Adrenal gland (tissue), 12 donors: ENCODE measurements around the gene TRMT11. TPM values are rescaled to one million over a fixed set of nuclear protein-coding genes. Genes with fewer than 3 reads are reported as not detected.

Source experiments
- DNase-seq, 7 donors: peaks; one replicate each; pipeline ENCODE4 v3.0.0-alpha.2; 2019 to 2020
- H3K27ac ChIP-seq, 5 donors: fragments of 200-600 bp; sonication (generic) in 4 of 5; 1 replicate in 3 of 5; 2 replicates in 2 of 5; pipeline versions ENCODE4 v1.5.1 to v1.8.0; 2016 to 2020; ENCODE audit warnings: mild to moderate bottlenecking in 1 of 5
- H3K27me3 ChIP-seq: fragments of 200-600 bp; 2 replicates; pipeline ENCODE4 v1.8.0; 2021
- H3K36me3 ChIP-seq, 2 donors: fragments of 200-600 bp; replicated peaks in 1 of 2; 1 replicate in 1 of 2; 2 replicates in 1 of 2; pipeline versions ENCODE4 v1.5.1 to v1.8.0; 2018 to 2022
- H3K4me1 ChIP-seq, 2 donors: fragments of 200-600 bp; replicated peaks in 1 of 2; 1 replicate in 1 of 2; 2 replicates in 1 of 2; pipeline versions ENCODE4 v1.5.1 to v1.8.0; 2018 to 2021
- H3K4me3 ChIP-seq, 4 donors: fragments of 200-600 bp; sonication (generic) in 3 of 4; one replicate each; pipeline ENCODE4 v1.5.1; 2016 to 2018
- H3K9me3 ChIP-seq, 3 donors: fragments of 200-600 bp; sonication (generic) in 1 of 3; replicated peaks in 1 of 3; 1 replicate in 2 of 3; 2 replicates in 1 of 3; pipeline versions ENCODE4 v1.5.1 to v1.8.0; 2016 to 2021
- POLR2A ChIP-seq, 2 donors: fragments of 450-650 bp; IDR thresholded peaks; one replicate each; pipeline ENCODE4 v1.6.1; 2017; ENCODE audit warnings: antibody characterized with exemption in 2 of 2, mild to moderate bottlenecking in 2 of 2, moderate library complexity in 1 of 2
- WGBS, 4 donors: extraction: QIAGEN DNeasy Blood & Tissue Kit in 2 of 4; methylation state at CpG; one replicate each; pipeline versions ENCODE4 v1.1.5 to v1.1.7; 2013 to 2017; 5-methylcytosine and 5-hydroxymethylcytosine counted together
- intact Hi-C, 2 donors: fragments of 100-400 bp; cut with DNase I; formaldehyde crosslinking; loops; one replicate each; pipeline versions ENCODE4 v1.14.1 to v1.15.0; 2022 to 2023
- polyA plus RNA-seq, 3 donors: library from polyadenylated mRNA; stranded (reverse); fragments of 200-250 nt in 2 of 3; fragments of 350-450 nt in 1 of 3; fragmentation: Illumina TruSeq in 1 of 3; extraction: RNeasy Lipid Tissue Mini Kit (QIAGEN cat#74804) in 1 of 3; gene quantifications; one replicate each; pipeline ENCODE4 v1.2.3, GENCODE V29; 2013 to 2014
- total RNA-seq, 9 donors: library from RNA; depleted of rRNA in 4 of 9; stranded (reverse); fragments of >200 nt in 4 of 9; fragments of 120-200 nt in 1 of 9; fragmentation: NEBNext Ultra II Directional in 1 of 9; extraction: Animal tissue kit (Norgen Biotek cat#: 25700) in 1 of 9; gene quantifications; one replicate each; pipeline versions ENCODE4 v1.1.0 to v1.2.4, GENCODE V29; 2013 to 2023
- TF ChIP-seq, protein P1 (sequence below), 6 experiments: fragments of 450-650 bp in 4 of 6; fragments of 200-600 bp in 2 of 6; sonication (generic) in 1 of 6; IDR thresholded peaks; 1 replicate in 5 of 6; 2 replicates in 1 of 6; pipeline versions ENCODE4 v1.5.1 to v1.8.0; 2016 to 2021; ENCODE audit warnings: antibody characterized with exemption in 6 of 6, mild to moderate bottlenecking in 2 of 6, moderate library complexity in 1 of 6
- donor health status: healthy with polysubstance abuse.
- donor health status: Bipolar disorder and iron deficiency.
- donor health status: DM: yes; HTN: yes; CAD: no.
- donor health status: DM: no; HTN: no; CAD: no.
- donor health status: DM: no; HTN: no; CAD: no.
- donor health status: DM: yes; HTN: yes; CAD: no.

TRMT11 gene
- total and polyA plus RNA-seq, 12 donors, result 9.7 to 29.9 (median 17.9) TPM

DNA sequence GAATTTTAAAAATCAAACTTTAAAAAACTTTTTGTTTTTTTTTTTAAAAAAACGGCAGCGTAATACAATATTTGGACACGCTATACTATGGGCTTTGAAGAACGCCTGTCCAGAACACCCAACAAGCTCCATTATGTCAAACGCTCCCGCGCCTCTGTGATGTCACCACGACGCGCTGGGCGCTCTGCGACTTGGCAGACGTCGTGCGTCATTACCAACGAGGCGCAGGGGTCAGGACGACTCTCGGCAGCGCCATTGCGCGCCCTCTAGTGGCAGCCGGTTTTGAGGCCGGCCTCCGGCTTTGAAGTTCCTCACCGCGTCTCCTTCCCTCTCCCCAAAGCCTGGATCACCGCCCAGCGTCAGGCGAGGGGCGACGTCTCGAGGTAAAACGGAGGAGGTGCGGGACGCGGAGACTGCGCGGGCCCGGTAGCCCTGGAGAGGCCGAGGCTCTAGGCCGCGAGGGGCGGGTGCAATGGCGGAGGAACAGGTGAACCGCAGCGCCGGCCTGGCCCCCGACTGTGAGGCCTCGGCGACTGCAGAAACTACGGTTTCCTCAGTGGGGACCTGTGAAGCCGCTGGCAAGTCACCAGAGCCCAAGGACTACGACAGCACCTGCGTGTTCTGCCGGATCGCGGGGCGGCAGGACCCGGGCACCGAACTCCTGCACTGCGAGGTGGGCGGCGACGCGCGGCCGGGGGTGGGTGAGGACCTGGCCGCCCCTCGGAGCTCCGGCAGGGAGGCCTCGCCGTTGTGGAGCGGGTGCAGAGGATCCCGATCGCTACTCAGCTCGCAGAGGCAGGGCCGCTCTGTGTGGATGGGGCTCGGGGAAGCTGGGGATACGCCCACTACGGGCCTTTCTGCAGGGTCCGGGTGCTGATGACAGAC is 29.6 kb upstream of the TRMT11 start, which contains the start of gene HINT3:
TSS of gene HINT3 (plus strand) at position 265 of the 885 bp plus-strand sequence. CDS start at position 473, 208 bp downstream.
- no peaks in the 10 kb centered on the region for H3K27me3 ChIP-seq
- peak in 1 of 2 donors; percentile 58 for TF ChIP-seq POLR2A (IDR thresholded peaks at IDR 0.05)
- TF ChIP-seq, protein P1, sequence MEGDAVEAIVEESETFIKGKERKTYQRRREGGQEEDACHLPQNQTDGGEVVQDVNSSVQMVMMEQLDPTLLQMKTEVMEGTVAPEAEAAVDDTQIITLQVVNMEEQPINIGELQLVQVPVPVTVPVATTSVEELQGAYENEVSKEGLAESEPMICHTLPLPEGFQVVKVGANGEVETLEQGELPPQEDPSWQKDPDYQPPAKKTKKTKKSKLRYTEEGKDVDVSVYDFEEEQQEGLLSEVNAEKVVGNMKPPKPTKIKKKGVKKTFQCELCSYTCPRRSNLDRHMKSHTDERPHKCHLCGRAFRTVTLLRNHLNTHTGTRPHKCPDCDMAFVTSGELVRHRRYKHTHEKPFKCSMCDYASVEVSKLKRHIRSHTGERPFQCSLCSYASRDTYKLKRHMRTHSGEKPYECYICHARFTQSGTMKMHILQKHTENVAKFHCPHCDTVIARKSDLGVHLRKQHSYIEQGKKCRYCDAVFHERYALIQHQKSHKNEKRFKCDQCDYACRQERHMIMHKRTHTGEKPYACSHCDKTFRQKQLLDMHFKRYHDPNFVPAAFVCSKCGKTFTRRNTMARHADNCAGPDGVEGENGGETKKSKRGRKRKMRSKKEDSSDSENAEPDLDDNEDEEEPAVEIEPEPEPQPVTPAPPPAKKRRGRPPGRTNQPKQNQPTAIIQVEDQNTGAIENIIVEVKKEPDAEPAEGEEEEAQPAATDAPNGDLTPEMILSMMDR (IDR thresholded peaks at IDR 0.05), result peak; percentile 96 to 99 (median 98)
- intact Hi-C loops, result loop anchor here (10.0 kb wide), 2 partner anchors 172 to 642 kb away; no protein-coding TSS in a partner anchor
- 0 to 1% (median 0%) methylated on average over 10 to 82 of the region's 82 CpGs for WGBS, 4 donors
- peaks cover 16 to 27% of the 10 kb centered on the region in 2 donors for H3K4me1 ChIP-seq
- peak within 1 kb of the TSS; percentile 88 to 98 (median 96) for H3K27ac ChIP-seq
- peak within 1 kb of the TSS; percentile 79 to 94 (median 84) for H3K4me3 ChIP-seq
- peak; percentile 97 to 99 (median 98) for DNase-seq
- H3K36me3 ChIP-seq, result no peaks in the 10 kb centered on the region
- H3K9me3 ChIP-seq, result no peaks in the 10 kb centered on the region

DNA sequence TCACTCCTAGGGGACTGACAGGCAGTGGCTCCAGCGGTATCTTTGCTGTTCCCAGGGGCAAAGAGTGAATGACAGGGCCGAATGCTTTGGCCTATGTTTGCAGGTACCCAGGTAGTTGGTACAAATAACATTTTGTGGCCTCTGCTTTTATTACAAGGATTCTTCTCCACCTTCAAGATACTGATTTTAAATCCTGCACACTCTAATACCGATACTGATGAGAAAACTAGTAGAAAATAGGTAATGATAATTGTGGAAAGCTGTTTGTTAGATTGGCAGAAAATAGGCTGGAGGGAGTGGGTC is 29.0 kb upstream of the TRMT11 start:
- Histone ChIP-seq H3K9me3 (no peaks in the 10 kb centered on the region), H3K27ac (peak overlapping the region; percentile 88 to 98 (median 96)), H3K4me3 (peak overlapping the region; percentile 79 to 94 (median 84)), H3K27me3 (no peaks in the 10 kb centered on the region), H3K4me1 (peaks cover 16 to 27% of the 10 kb centered on the region in 2 donors), H3K36me3 (no peaks in the 10 kb centered on the region)
- WGBS, 4 donors, result 0 to 8% (median 2%) methylated on average over 3 of the region's 3 CpGs
- intact Hi-C loops, result loop anchor here (10.0 kb wide), 2 partner anchors 173 to 643 kb away; no protein-coding TSS in a partner anchor
- TF ChIP-seq, protein P1 (IDR thresholded peaks at IDR 0.05), result no peak
- TF ChIP-seq POLR2A (IDR thresholded peaks at IDR 0.05), result no peak
- DNase-seq, result no peak

DNA sequence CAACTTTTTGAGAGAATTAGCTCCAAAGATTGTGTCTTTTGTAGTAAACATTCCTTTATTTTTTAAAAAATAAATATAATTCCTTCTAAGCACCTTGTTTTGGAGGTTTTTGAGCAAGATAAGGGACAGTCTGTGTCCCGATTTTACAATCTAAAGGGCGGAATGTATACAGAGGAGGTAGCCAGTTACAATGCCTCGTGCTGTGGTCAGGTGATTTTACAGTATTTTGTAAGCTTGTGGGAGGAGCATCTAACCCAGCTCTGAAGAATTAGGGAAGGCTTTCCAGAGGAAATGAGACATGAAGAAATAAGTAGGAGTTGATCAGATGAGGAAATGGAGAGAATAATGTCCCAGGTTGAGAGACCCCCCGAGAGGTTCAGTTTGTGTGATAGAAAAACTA is 28.5 kb upstream of the TRMT11 start:
- no peaks in the 10 kb centered on the region for H3K27me3 ChIP-seq
- peak overlapping the region in 4 of 5 donors; percentile 88 to 98 (median 96) for H3K27ac ChIP-seq
- TF ChIP-seq POLR2A (IDR thresholded peaks at IDR 0.05), result peak in 1 of 2 donors; percentile 25
- TF ChIP-seq, protein P1 (IDR thresholded peaks at IDR 0.05), result no peak
- H3K9me3 ChIP-seq, result no peaks in the 10 kb centered on the region
- no peaks in the 10 kb centered on the region for H3K36me3 ChIP-seq
- WGBS, 4 donors, result 31 to 45% (median 34%) methylated on average over 4 of the region's 4 CpGs
- intact Hi-C loops, result loop anchor here (10.0 kb wide), 2 partner anchors 173 to 643 kb away; no protein-coding TSS in a partner anchor
- peak in 3 of 7 donors; percentile 33 to 49 (median 40) for DNase-seq
- peaks cover 16 to 27% of the 10 kb centered on the region in 2 donors for H3K4me1 ChIP-seq
- peak overlapping the region in 1 of 4 donors; percentile 83 for H3K4me3 ChIP-seq

DNA sequence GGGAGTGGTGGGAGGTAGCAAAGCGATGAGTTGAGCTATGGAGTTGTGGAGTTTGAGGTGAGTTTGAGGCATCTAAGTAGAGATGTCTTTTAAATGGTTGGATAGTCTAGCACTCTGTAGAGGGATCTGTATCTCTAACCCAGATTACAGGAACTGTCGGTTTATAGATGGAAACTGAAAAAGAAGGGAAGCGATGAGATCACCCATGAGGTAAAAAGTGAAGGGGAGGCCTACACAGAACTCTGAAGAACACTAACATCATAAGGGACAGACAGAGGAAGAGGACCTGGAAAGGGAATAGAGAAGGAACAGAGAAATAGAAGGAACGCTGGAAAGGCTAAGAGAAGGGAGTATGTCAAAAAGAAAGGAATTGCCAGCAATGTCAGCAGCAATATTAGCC is 27.3 kb upstream of the TRMT11 start:
- no peak overlapping the region for H3K27ac ChIP-seq
- no peaks in the 10 kb centered on the region for H3K36me3 ChIP-seq
- intact Hi-C loops, result loop anchor here (10.0 kb wide), 2 partner anchors 174 to 644 kb away; no protein-coding TSS in a partner anchor
- 77 to 97% (median 89%) methylated on average over 4 of the region's 4 CpGs for WGBS, 4 donors
- no peak overlapping the region for H3K4me3 ChIP-seq
- no peak for DNase-seq
- TF ChIP-seq POLR2A (IDR thresholded peaks at IDR 0.05), result no peak
- TF ChIP-seq, protein P1 (IDR thresholded peaks at IDR 0.05), result no peak
- no peaks in the 10 kb centered on the region for H3K9me3 ChIP-seq
- peaks cover 16 to 27% of the 10 kb centered on the region in 2 donors for H3K4me1 ChIP-seq
- H3K27me3 ChIP-seq, result no peaks in the 10 kb centered on the region
